Cardiac fibroblast (primary cell): ENCODE results near the gene ITGAL.

Experiments used
- DNase-seq, 2 donors: peaks; one replicate each; pipeline versions ENCODE4 v3.0.0 to v3.0.0-alpha.2; 2010; ENCODE audit warnings: low read depth in 2 of 2
- H3K4me3 ChIP-seq, 2 donors: replicated peaks in 1 of 2; 1 replicate in 1 of 2; 2 replicates in 1 of 2; pipeline ENCODE4 v1.5.1; 2011; ENCODE audit warnings: low read depth in 2 of 2, low read length in 2 of 2, mild to moderate bottlenecking in 2 of 2, moderate library complexity in 1 of 2
- CTCF ChIP-seq: IDR thresholded peaks from one replicate; pipeline ENCODE4 v1.5.1; 2011; ENCODE audit warnings: low read depth, mild to moderate bottlenecking, low read length, inconsistent platforms

Gene ITGAL

GRCh38 chr16:30526137-30526822 lies 53.7 kb downstream of the ITGAL start, which contains the start of gene ZNF768:
Gene ZNF768 (minus strand): TSS chr16:30526566. CDS start chr16:30526413, 153 bp downstream.
- no peak for TF ChIP-seq CTCF
- peak; percentile 18 to 26 for DNase-seq
- H3K4me3 ChIP-seq, result peak within 1 kb of the TSS; percentile 67 to 76

- H3K4me3 ChIP-seq, result peak overlapping the region; percentile 67 to 76
- peak; percentile 33 for TF ChIP-seq CTCF
- peak; percentile 98 to 99 for DNase-seq
Observed at GRCh38 chr16:30526823-30527634, 54.5 kb downstream of the ITGAL start.

- no peak for DNase-seq
- no peak for TF ChIP-seq CTCF
Observed at GRCh38 chr16:30527635-30528178, 55.2 kb downstream of the ITGAL start.

GRCh38 chr16:30528799-30529457 lies 56.4 kb downstream of the ITGAL start:
- DNase-seq, result no peak
- H3K4me3 ChIP-seq, result no peak overlapping the region
- no peak for TF ChIP-seq CTCF

More at GRCh38 chr16:30527635-30528178, 55.2 kb downstream of the ITGAL start:
- H3K4me3 ChIP-seq, result peak overlapping the region in 1 of 2 donors; percentile 35

GRCh38 chr16:30530163-30531037 lies 57.9 kb downstream of the ITGAL start:
- no peak for TF ChIP-seq CTCF
- no peak overlapping the region for H3K4me3 ChIP-seq
- no peak for DNase-seq
